ENCODE data around the gene PCYT2. TPM values are rescaled to one million over a fixed set of nuclear protein-coding genes. Genes with fewer than 3 reads are reported as not detected.

PCYT2 gene
- total and polyA plus RNA-seq, 12 donors: 29.5 to 64.1 (median 47.7) TPM

- 93 to 95% methylated on average over 25 to 26 of the region's 26 CpGs for WGBS, 2 donors
Measured at GRCh38 chr17:81907219-81908145, 3.7 kb downstream of the PCYT2 start.

GRCh38 chr17:81906476-81907218 lies 4.6 kb downstream of the PCYT2 start:
- Histone ChIP-seq H3K9me3 (no peaks in the 10 kb centered on the region), H3K36me3 (peaks cover 0 to 45% (median 3%) of the 10 kb centered on the region in 9 donors), H3K27ac (no peak overlapping the region), H3K27me3 (peaks cover 0 to 17% (median 0%) of the 10 kb centered on the region in 7 donors), H3K4me1 (peaks cover 13 to 26% (median 23%) of the 10 kb centered on the region in 9 donors), H3K4me3 (no peak overlapping the region)
- TF ChIP-seq CTCF (IDR thresholded peaks at IDR 0.05): no peak
- WGBS, 2 donors: 91 to 94% methylated on average over 15 of the region's 15 CpGs
- intact Hi-C loops (cut with DNase I): loop anchor here in 1 of 10 donors (5.0 kb wide), 1 partner anchor 761 kb away; no protein-coding TSS in a partner anchor
- ATAC-seq: no peak
- peak; percentile 3 to 14 for DNase-seq

More at GRCh38 chr17:81907219-81908145, 3.7 kb downstream of the PCYT2 start:
- TF ChIP-seq CTCF (IDR thresholded peaks at IDR 0.05): no peak
- DNase-seq: no peak
- no peaks in the 10 kb centered on the region for H3K9me3 ChIP-seq
- intact Hi-C loops (cut with DNase I): loop anchor here in 1 of 10 donors (5.0 kb wide), 1 partner anchor 760 kb away; no protein-coding TSS in a partner anchor
- no peak overlapping the region for H3K27ac ChIP-seq
- H3K4me3 ChIP-seq: no peak overlapping the region
- ATAC-seq: no peak
- peaks cover 0 to 9% (median 0%) of the 10 kb centered on the region in 7 donors for H3K27me3 ChIP-seq
- H3K36me3 ChIP-seq: peaks cover 0 to 50% (median 7%) of the 10 kb centered on the region in 9 donors
- H3K4me1 ChIP-seq: peaks cover 10 to 24% (median 22%) of the 10 kb centered on the region in 9 donors

GRCh38 chr17:81905993-81906392 lies 5.2 kb downstream of the PCYT2 start:
- Histone ChIP-seq H3K27ac (no peak overlapping the region), H3K36me3 (peaks cover 0 to 45% (median 3%) of the 10 kb centered on the region in 9 donors), H3K9me3 (no peaks in the 10 kb centered on the region), H3K27me3 (peaks cover 0 to 24% (median 0%) of the 10 kb centered on the region in 7 donors), H3K4me3 (no peak overlapping the region), H3K4me1 (peaks cover 13 to 29% (median 24%) of the 10 kb centered on the region in 9 donors)
- intact Hi-C loops (cut with DNase I): loop anchor here in 1 of 10 donors (5.0 kb wide), 1 partner anchor 761 kb away; no protein-coding TSS in a partner anchor
- DNase-seq (no peak), ATAC-seq (no peak)
- 92 to 96% methylated on average over 10 of the region's 10 CpGs for WGBS, 2 donors
- TF ChIP-seq CTCF (IDR thresholded peaks at IDR 0.05): no peak

GRCh38 chr17:81905424-81905875 lies 5.7 kb downstream of the PCYT2 start:
- 96% methylated on average over 16 of the region's 16 CpGs for WGBS, 2 donors
- H3K27me3 ChIP-seq: peaks cover 0 to 26% (median 0%) of the 10 kb centered on the region in 7 donors
- TF ChIP-seq CTCF (IDR thresholded peaks at IDR 0.05): no peak
- H3K27ac ChIP-seq: no peak overlapping the region
- intact Hi-C loops (cut with DNase I): loop anchor here in 1 of 10 donors (5.0 kb wide), 1 partner anchor 762 kb away; no protein-coding TSS in a partner anchor
- no peak for ATAC-seq
- no peak overlapping the region for H3K4me3 ChIP-seq
- H3K36me3 ChIP-seq: peaks cover 0 to 49% (median 3%) of the 10 kb centered on the region in 9 donors
- DNase-seq: no peak
- H3K9me3 ChIP-seq: no peaks in the 10 kb centered on the region
- peaks cover 10 to 24% (median 20%) of the 10 kb centered on the region in 9 donors for H3K4me1 ChIP-seq

Data from heart right ventricle (tissue), 16 donors.